Measurements from ENCODE around the gene RANGRF. TPM values are rescaled to one million over a fixed set of nuclear protein-coding genes. Genes with fewer than 3 reads are reported as not detected.

The RANGRF gene
- total RNA-seq, 2 experiments from 2014 or later = 36.9 to 39.1 TPM

DNA sequence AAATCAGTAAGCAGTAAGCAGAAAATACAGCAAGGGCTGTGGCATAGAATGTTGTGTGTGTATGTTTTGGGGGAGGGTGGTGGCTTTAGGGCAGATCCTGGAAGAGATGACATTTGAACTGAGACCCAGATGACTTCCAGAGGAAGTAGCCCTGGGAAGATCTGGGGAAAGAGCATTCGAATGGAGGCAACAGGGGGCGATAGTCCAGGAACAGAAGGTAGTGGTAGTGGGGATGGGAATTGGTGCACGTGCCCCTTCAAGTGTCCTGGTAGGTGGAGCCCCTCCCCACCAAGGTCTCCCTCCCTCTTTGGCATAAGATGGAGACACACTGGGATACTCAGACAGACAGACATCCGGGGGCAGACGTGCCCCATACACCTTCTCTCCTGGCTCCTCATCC, 35.7 kb downstream of the RANGRF start:
- DNase-seq = no peak
- peaks cover 18% of the 10 kb centered on the region for H3K4me1 Mint-ChIP-seq (ENCODE audit: low read depth)
- no peaks in the 10 kb centered on the region for H3K36me3 Mint-ChIP-seq (ENCODE audit: low read depth)
- H3K27ac Mint-ChIP-seq = no peak overlapping the region
- CTCF ChIA-PET = no interaction called here
- H3K9me3 Mint-ChIP-seq = no peaks in the 10 kb centered on the region
- intact Hi-C loops (cut with micrococcal nuclease) = no loop called here
- H3K4me3 Mint-ChIP-seq = no peak overlapping the region
- H3K27me3 Mint-ChIP-seq (ENCODE audit: low read depth) = peaks cover 34% of the 10 kb centered on the region

GRCh38 chr17:8324923-8325322, 36.5 kb downstream of the RANGRF start:
- Mint-ChIP-seq H3K9me3 (no peaks in the 10 kb centered on the region), H3K27me3 (ENCODE audit: low read depth) (peaks cover 34% of the 10 kb centered on the region), H3K27ac (no peak overlapping the region), H3K36me3 (ENCODE audit: low read depth) (no peaks in the 10 kb centered on the region), H3K4me3 (no peak overlapping the region), H3K4me1 (ENCODE audit: low read depth) (peaks cover 18% of the 10 kb centered on the region)
- DNase-seq = no peak
- CTCF ChIA-PET = no interaction called here
- intact Hi-C loops (cut with micrococcal nuclease) = no loop called here

- peak overlapping the region; percentile 65 for H3K4me3 Mint-ChIP-seq
- no peaks in the 10 kb centered on the region for H3K9me3 Mint-ChIP-seq
- peaks cover 34% of the 10 kb centered on the region for H3K27me3 Mint-ChIP-seq (ENCODE audit: low read depth)
- no peaks in the 10 kb centered on the region for H3K36me3 Mint-ChIP-seq (ENCODE audit: low read depth)
- H3K27ac Mint-ChIP-seq = no peak overlapping the region
- H3K4me1 Mint-ChIP-seq (ENCODE audit: low read depth) = peaks cover 18% of the 10 kb centered on the region
- CTCF ChIA-PET = interaction anchor here (0.6 to 2.1 kb wide), 5 partner anchors 12 to 61 kb away, joined by 3 to 10 read pairs (median 4); partner anchors contain the start of gene RANGRF
- intact Hi-C loops (cut with micrococcal nuclease) = no loop called here
- DNase-seq = peak; percentile 50
Measured at GRCh38 chr17:8326511-8327302, 38.2 kb downstream of the RANGRF start.

DNA sequence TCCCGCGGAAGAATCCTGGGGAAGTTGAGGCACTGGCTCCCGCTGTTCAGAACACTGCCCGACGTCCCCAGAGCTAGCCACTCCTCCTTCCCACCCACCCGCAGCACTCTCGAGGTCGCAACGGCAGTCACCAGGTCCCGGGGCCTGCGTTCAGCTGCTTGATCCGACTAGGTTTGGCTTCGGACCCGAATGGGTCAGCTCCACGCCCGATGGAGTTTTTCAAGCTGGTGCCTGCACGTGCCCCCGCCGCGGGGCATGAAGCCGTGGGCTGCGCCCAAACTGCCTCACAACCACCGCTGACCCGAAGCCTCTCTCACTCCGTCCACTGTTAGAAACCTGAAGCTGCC, 38.8 kb downstream of the RANGRF start:
- H3K27me3 Mint-ChIP-seq (ENCODE audit: low read depth) = peaks cover 34% of the 10 kb centered on the region
- H3K36me3 Mint-ChIP-seq (ENCODE audit: low read depth) = no peaks in the 10 kb centered on the region
- intact Hi-C loops (cut with micrococcal nuclease) = no loop called here
- H3K9me3 Mint-ChIP-seq = no peaks in the 10 kb centered on the region
- CTCF ChIA-PET = interaction anchor here (0.6 to 2.1 kb wide), 3 partner anchors 11 to 27 kb away, joined by 3 to 10 read pairs (median 10); no protein-coding TSS in a partner anchor
- no peak overlapping the region for H3K27ac Mint-ChIP-seq
- peaks cover 18% of the 10 kb centered on the region for H3K4me1 Mint-ChIP-seq (ENCODE audit: low read depth)
- peak overlapping the region; percentile 65 for H3K4me3 Mint-ChIP-seq
- DNase-seq = no peak

- H3K27ac Mint-ChIP-seq = no peak overlapping the region
- DNase-seq = no peak
- H3K4me3 Mint-ChIP-seq = no peak overlapping the region
- H3K9me3 Mint-ChIP-seq = no peaks in the 10 kb centered on the region
- peaks cover 6% of the 10 kb centered on the region for H3K4me1 Mint-ChIP-seq (ENCODE audit: low read depth)
- no peaks in the 10 kb centered on the region for H3K36me3 Mint-ChIP-seq (ENCODE audit: low read depth)
- intact Hi-C loops (cut with micrococcal nuclease) = no loop called here
- CTCF ChIA-PET = no interaction called here
- peaks cover 12% of the 10 kb centered on the region for H3K27me3 Mint-ChIP-seq (ENCODE audit: low read depth)
Measured at GRCh38 chr17:8332128-8332527, 43.7 kb downstream of the RANGRF start.

DNA sequence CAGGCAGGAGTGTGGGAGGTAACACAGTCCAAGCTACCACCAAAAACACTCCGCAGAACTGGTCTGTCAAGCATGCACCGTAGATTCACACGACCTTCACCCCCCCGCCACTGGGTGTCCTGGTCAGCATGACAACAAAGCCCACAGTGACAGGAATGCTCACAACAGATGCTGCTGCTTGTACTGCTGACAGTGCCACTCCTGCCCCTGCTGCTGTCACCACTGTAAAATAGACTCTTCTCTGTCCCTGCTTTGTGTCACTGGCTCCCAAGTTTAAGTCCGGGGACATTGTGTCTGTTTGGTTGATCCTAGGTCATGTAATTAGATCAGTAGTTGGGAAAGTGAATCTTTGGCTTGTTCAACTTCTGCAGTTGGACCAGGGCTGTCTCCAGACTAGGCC, 44.2 kb downstream of the RANGRF start:
- CTCF ChIA-PET = interaction anchor here (1.1 kb wide), 1 partner anchor 32 kb away, joined by 3 read pairs; no protein-coding TSS in a partner anchor

GRCh38 chr17:8333281-8333680, 44.8 kb downstream of the RANGRF start:
- peaks cover 7% of the 10 kb centered on the region for H3K4me1 Mint-ChIP-seq (ENCODE audit: low read depth)
- intact Hi-C loops (cut with micrococcal nuclease) = no loop called here
- no peak overlapping the region for H3K4me3 Mint-ChIP-seq
- CTCF ChIA-PET = interaction anchor here (1.1 kb wide), 1 partner anchor 33 kb away, joined by 3 read pairs; no protein-coding TSS in a partner anchor
- no peak overlapping the region for H3K27ac Mint-ChIP-seq
- no peaks in the 10 kb centered on the region for H3K9me3 Mint-ChIP-seq
- peaks cover 3% of the 10 kb centered on the region for H3K27me3 Mint-ChIP-seq (ENCODE audit: low read depth)
- H3K36me3 Mint-ChIP-seq (ENCODE audit: low read depth) = no peaks in the 10 kb centered on the region
- DNase-seq = no peak

More for the DNA sequence above, 44.2 kb downstream of the RANGRF start:
- H3K27ac Mint-ChIP-seq = no peak overlapping the region
- no peaks in the 10 kb centered on the region for H3K36me3 Mint-ChIP-seq (ENCODE audit: low read depth)
- no peak for DNase-seq
- no peaks in the 10 kb centered on the region for H3K9me3 Mint-ChIP-seq
- intact Hi-C loops (cut with micrococcal nuclease) = no loop called here
- peaks cover 1% of the 10 kb centered on the region for H3K4me1 Mint-ChIP-seq (ENCODE audit: low read depth)
- no peak overlapping the region for H3K4me3 Mint-ChIP-seq
- H3K27me3 Mint-ChIP-seq (ENCODE audit: low read depth) = peaks cover 8% of the 10 kb centered on the region

- H3K27ac Mint-ChIP-seq = peak overlapping the region; percentile 43
- H3K27me3 Mint-ChIP-seq (ENCODE audit: low read depth) = no peaks in the 10 kb centered on the region
- peak; percentile 27 for DNase-seq
- CTCF ChIA-PET = interaction anchor here (0.8 to 1.8 kb wide), 3 partner anchors 12 to 245 kb away, joined by 4 to 10 read pairs (median 4); no protein-coding TSS in a partner anchor
- no peaks in the 10 kb centered on the region for H3K36me3 Mint-ChIP-seq (ENCODE audit: low read depth)
- no peaks in the 10 kb centered on the region for H3K9me3 Mint-ChIP-seq
- peaks cover 12% of the 10 kb centered on the region for H3K4me1 Mint-ChIP-seq (ENCODE audit: low read depth)
- intact Hi-C loops (cut with micrococcal nuclease) = no loop called here
- no peak overlapping the region for H3K4me3 Mint-ChIP-seq
Measured at GRCh38 chr17:8337802-8338752, 49.6 kb downstream of the RANGRF start.

GRCh38 chr17:8338753-8339140, 50.3 kb downstream of the RANGRF start:
- Mint-ChIP-seq H3K4me3 (no peak overlapping the region), H3K27me3 (ENCODE audit: low read depth) (no peaks in the 10 kb centered on the region), H3K4me1 (ENCODE audit: low read depth) (peaks cover 12% of the 10 kb centered on the region), H3K36me3 (ENCODE audit: low read depth) (no peaks in the 10 kb centered on the region), H3K27ac (no peak overlapping the region), H3K9me3 (no peaks in the 10 kb centered on the region)
- CTCF ChIA-PET = interaction anchor here (0.6 to 1.8 kb wide), 3 partner anchors 13 to 220 kb away, joined by 3 to 10 read pairs (median 4); no protein-coding TSS in a partner anchor
- intact Hi-C loops (cut with micrococcal nuclease) = no loop called here
- no peak for DNase-seq

DNA sequence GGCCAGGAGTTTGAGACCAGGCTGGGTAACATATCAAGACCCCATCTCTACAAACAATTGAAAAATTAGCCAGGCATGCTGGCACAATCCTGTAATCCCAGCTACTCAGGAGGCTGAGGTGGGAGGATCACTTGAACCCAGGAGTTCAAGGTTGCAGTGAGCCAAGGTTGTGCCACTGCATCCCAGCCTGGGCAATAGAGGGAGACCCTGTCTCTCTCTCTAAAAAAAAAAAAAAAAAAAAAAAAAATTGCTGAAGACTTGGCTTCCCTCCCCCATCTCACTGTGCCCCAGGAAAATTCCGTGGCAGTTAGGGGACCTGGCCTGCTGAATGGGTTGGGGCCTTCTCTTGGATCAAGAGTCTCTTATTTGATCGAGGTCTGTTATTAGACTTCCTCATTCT, 51.1 kb downstream of the RANGRF start, which contains the start of gene ODF4:
Gene ODF4 (plus strand): TSS at position 301 of the 400 bp plus-strand sequence. CDS start 212 bp downstream, outside the sequence.
- intact Hi-C loops (cut with micrococcal nuclease) = no loop called here
- H3K4me3 Mint-ChIP-seq = no peak within 1 kb of the TSS
- CTCF ChIA-PET = interaction anchor here (0.6 to 1.8 kb wide), 2 partner anchors 13 to 39 kb away, joined by 3 to 10 read pairs; no protein-coding TSS in a partner anchor
- DNase-seq = no peak
- no peak within 1 kb of the TSS for H3K27ac Mint-ChIP-seq
- no peaks in the 10 kb centered on the region for H3K27me3 Mint-ChIP-seq (ENCODE audit: low read depth)
- H3K9me3 Mint-ChIP-seq = no peaks in the 10 kb centered on the region
- H3K36me3 Mint-ChIP-seq (ENCODE audit: low read depth) = no peaks in the 10 kb centered on the region
- H3K4me1 Mint-ChIP-seq (ENCODE audit: low read depth) = peaks cover 12% of the 10 kb centered on the region
